HEK293 (cell line): ENCODE results near the gene CNN2.

Experiments
- CTCF ChIA-PET: fragments of 350-600 bp; formaldehyde crosslinking; extraction: SDS; loops from one replicate; lab custom pipeline; 2021; ENCODE audit warnings: antibody characterized with exemption; lab: Yijun Ruan, JAX
- POLR2A ChIA-PET: fragments of 300-600 bp; formaldehyde crosslinking; extraction: SDS; loops from one replicate; lab custom pipeline; 2020; ENCODE audit warnings: antibody characterized with exemption, inconsistent platforms; lab: Yijun Ruan, JAX
- H3K27ac ChIP-seq: fragments of 200-500 bp; sonication (Bioruptor generic); 2 replicates; pipeline ENCODE4 v1.5.1; 2014; ENCODE audit warnings: low read depth, low read length, control low read depth, inconsistent platforms; ENCODE audit errors: extremely low read depth
- H3K36me3 ChIP-seq, 2 experiments: fragments of 200-500 bp in 1 of 2; sonication (Bioruptor generic) in 1 of 2; 1 replicate in 1 of 2; 2 replicates in 1 of 2; pipeline ENCODE4 v1.5.1; 2014 to 2017; ENCODE audit warnings: inconsistent platforms in 2 of 2, low read length in 2 of 2; ENCODE audit not compliant: control insufficient read depth in 2 of 2, insufficient read depth in 1 of 2
- H3K4me1 ChIP-seq: fragments of 200-500 bp; sonication (Bioruptor generic); 2 replicates; pipeline ENCODE4 v1.5.1; 2014; ENCODE audit warnings: mild to moderate bottlenecking, low read length, inconsistent platforms; ENCODE audit not compliant: control insufficient read depth, insufficient read depth
- H3K4me3 ChIP-seq: 2 replicates; pipeline ENCODE4 v1.5.1; 2011; ENCODE audit warnings: low read depth, mild to moderate bottlenecking, control low read depth, low read length, moderate library complexity
- H3K9me3 ChIP-seq: fragments of 200-500 bp; sonication (Bioruptor generic); 2 replicates; pipeline ENCODE4 v1.5.1; 2014; ENCODE audit warnings: low read depth, low read length, inconsistent platforms; ENCODE audit not compliant: control insufficient read depth, insufficient read depth
- AEBP2 ChIP-seq: fragments of 450-650 bp; formaldehyde crosslinking; IDR thresholded peaks from 2 replicates; pipeline ENCODE4 v1.5.1; 2016; ENCODE audit warnings: missing biosample characterization, missing genetic modification characterization, borderline replicate concordance
- BCL11B ChIP-seq: fragments of 450-650 bp; formaldehyde crosslinking; IDR thresholded peaks from 2 replicates; pipeline ENCODE4 v1.5.1; 2016; ENCODE audit warnings: low read depth, missing biosample characterization, missing genetic modification characterization
- GLI2 ChIP-seq: fragments of 450-650 bp; formaldehyde crosslinking; IDR thresholded peaks from 2 replicates; pipeline ENCODE4; 2017; ENCODE audit warnings: missing biosample characterization, missing genetic modification characterization, low read depth, borderline replicate concordance
- GLI4 ChIP-seq: fragments of 450-650 bp; formaldehyde crosslinking; IDR thresholded peaks from 2 replicates; pipeline ENCODE4 v1.5.1; 2016; ENCODE audit warnings: missing biosample characterization, missing genetic modification characterization
- ZNF112 ChIP-seq: fragments of 450-650 bp; formaldehyde crosslinking; IDR thresholded peaks from 2 replicates; pipeline ENCODE4 v1.5.0; 2017; ENCODE audit warnings: missing biosample characterization, missing genetic modification characterization
- ZNF169 ChIP-seq: fragments of 450-650 bp; formaldehyde crosslinking; IDR thresholded peaks from 2 replicates; pipeline ENCODE4 v1.5.1; 2016; ENCODE audit warnings: missing biosample characterization, missing genetic modification characterization
- ZNF23 ChIP-seq: fragments of 450-650 bp; formaldehyde crosslinking; IDR thresholded peaks from 2 replicates; pipeline ENCODE4 v1.5.1; 2016; ENCODE audit warnings: missing biosample characterization, missing genetic modification characterization, borderline replicate concordance
- ZNF24 ChIP-seq: fragments of 450-650 bp; formaldehyde crosslinking; IDR thresholded peaks from 2 replicates; pipeline ENCODE4 v1.5.1; 2016; ENCODE audit warnings: missing biosample characterization, missing genetic modification characterization
- ZNF266 ChIP-seq: fragments of 450-650 bp; formaldehyde crosslinking; IDR thresholded peaks from 2 replicates; pipeline ENCODE4 v1.5.1; 2016; ENCODE audit warnings: missing biosample characterization, missing genetic modification characterization, low read depth
- ZNF274 ChIP-seq, 2 experiments: fragments of 200-500 bp in 1 of 2; fragments of 450-650 bp in 1 of 2; sonication (Bioruptor generic) in 1 of 2; formaldehyde crosslinking in 1 of 2; IDR thresholded peaks; 2 replicates each; pipeline versions ENCODE4 v1.5.1 to v1.6.1; 2014 to 2016; ENCODE audit warnings: borderline replicate concordance in 1 of 2, inconsistent platforms in 1 of 2, low read length in 1 of 2, missing biosample characterization in 1 of 2, missing genetic modification characterization in 1 of 2
- ZNF302 ChIP-seq: fragments of 450-650 bp; formaldehyde crosslinking; IDR thresholded peaks from 2 replicates; pipeline ENCODE4 v1.5.1; 2016; ENCODE audit warnings: missing biosample characterization, missing genetic modification characterization, low read depth
- ZNF335 ChIP-seq: fragments of 450-650 bp; formaldehyde crosslinking; conservative IDR thresholded peaks from 2 replicates; pipeline ENCODE4 v1.5.1; 2016; ENCODE audit warnings: missing biosample characterization, missing genetic modification characterization
- ZNF354C ChIP-seq: fragments of 450-650 bp; formaldehyde crosslinking; IDR thresholded peaks from 2 replicates; pipeline ENCODE4 v1.5.1; 2016; ENCODE audit warnings: missing biosample characterization, missing genetic modification characterization, low read depth, borderline replicate concordance
- ZNF544 ChIP-seq: fragments of 450-650 bp; formaldehyde crosslinking; IDR thresholded peaks from 2 replicates; pipeline ENCODE4 v1.5.0; 2017; ENCODE audit warnings: missing biosample characterization, missing genetic modification characterization
- ZNF654 ChIP-seq: fragments of 450-650 bp; formaldehyde crosslinking; IDR thresholded peaks from 2 replicates; pipeline ENCODE4 v1.5.1; 2016; ENCODE audit warnings: low read depth, missing biosample characterization, missing genetic modification characterization
- ZNF658 ChIP-seq: fragments of 450-650 bp; formaldehyde crosslinking; IDR thresholded peaks from 2 replicates; pipeline ENCODE4; 2016; ENCODE audit warnings: missing biosample characterization, missing genetic modification characterization
- ZNF76 ChIP-seq: fragments of 450-650 bp; formaldehyde crosslinking; IDR thresholded peaks from 2 replicates; pipeline ENCODE4; 2016; ENCODE audit warnings: low read depth, missing biosample characterization, missing genetic modification characterization, borderline replicate concordance
- ZNF830 ChIP-seq: fragments of 450-650 bp; IDR thresholded peaks from 2 replicates; pipeline ENCODE4 v1.5.0; 2018; ENCODE audit warnings: missing biosample characterization, missing genetic modification characterization, low read depth, mild to moderate bottlenecking, moderate library complexity
- ZSCAN30 ChIP-seq: fragments of 450-650 bp; IDR thresholded peaks from 2 replicates; pipeline ENCODE4 v1.5.1; 2018; ENCODE audit warnings: missing biosample characterization, mild to moderate bottlenecking, missing genetic modification characterization, moderate library complexity
- TF ChIP-seq, protein P1 (sequence below): fragments of 450-650 bp; formaldehyde crosslinking; IDR thresholded peaks from 2 replicates; pipeline ENCODE4 v1.5.1; 2016; ENCODE audit warnings: missing biosample characterization, missing genetic modification characterization
- TF ChIP-seq, protein P2 (sequence below): fragments of 450-650 bp; formaldehyde crosslinking; IDR thresholded peaks from 2 replicates; pipeline ENCODE4 v1.5.1; 2016; ENCODE audit warnings: missing biosample characterization, missing genetic modification characterization

The CNN2 gene

DNA sequence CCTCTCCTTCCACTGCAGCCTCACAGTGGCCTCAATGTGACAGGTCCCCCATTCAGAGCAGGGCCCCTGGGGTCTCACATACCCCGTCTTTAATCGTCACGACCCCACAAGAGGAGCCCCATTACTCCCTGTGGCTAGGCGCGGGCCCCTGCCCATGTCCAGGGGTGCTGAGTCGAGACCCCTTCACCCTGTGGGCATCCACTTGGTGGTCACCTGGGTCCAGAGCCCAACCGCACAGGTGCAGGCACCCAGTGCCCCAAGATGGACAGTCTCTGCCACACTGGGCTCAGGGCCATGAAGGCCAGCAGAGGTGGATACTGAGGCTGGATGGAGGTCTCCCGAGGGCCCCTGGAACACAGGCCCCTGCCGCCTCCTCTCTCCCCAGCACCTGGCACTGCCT, 8.5 kb upstream of the CNN2 start:
- peaks cover 7% of the 10 kb centered on the region for H3K4me1 ChIP-seq
- H3K9me3 ChIP-seq, result no peaks in the 10 kb centered on the region
- H3K27ac ChIP-seq, result peak overlapping the region; percentile 54; the same call in 1 of the 2 replicates
- TF ChIP-seq AEBP2 (tag by site-specific recombination) (no peak), ZNF335 (tag by site-specific recombination) (no peak), ZSCAN30 (tag by site-specific recombination) (no peak), ZNF169 (tag by site-specific recombination) (no peak), ZNF266 (tag by site-specific recombination) (no peak), ZNF654 (no peak)
- TF ChIP-seq, protein P1, sequence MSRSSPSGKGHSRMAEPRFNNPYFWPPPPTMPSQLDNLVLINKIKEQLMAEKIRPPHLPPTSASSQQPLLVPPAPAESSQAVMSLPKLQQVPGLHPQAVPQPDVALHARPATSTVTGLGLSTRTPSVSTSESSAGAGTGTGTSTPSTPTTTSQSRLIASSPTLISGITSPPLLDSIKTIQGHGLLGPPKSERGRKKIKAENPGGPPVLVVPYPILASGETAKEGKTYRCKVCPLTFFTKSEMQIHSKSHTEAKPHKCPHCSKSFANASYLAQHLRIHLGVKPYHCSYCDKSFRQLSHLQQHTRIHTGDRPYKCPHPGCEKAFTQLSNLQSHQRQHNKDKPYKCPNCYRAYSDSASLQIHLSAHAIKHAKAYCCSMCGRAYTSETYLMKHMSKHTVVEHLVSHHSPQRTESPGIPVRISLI, result no peak
- TF ChIP-seq, all 188 proteins: peak for 0
- Histone ChIP-seq H3K36me3 (peaks cover 0 to 49% of the 10 kb centered on the region in 2 experiments; a peak in 1 of 3 replicates), H3K4me3 (no peak overlapping the region)
- POLR2A ChIA-PET, result no interaction called here
- CTCF ChIA-PET, result no interaction called here

DNA sequence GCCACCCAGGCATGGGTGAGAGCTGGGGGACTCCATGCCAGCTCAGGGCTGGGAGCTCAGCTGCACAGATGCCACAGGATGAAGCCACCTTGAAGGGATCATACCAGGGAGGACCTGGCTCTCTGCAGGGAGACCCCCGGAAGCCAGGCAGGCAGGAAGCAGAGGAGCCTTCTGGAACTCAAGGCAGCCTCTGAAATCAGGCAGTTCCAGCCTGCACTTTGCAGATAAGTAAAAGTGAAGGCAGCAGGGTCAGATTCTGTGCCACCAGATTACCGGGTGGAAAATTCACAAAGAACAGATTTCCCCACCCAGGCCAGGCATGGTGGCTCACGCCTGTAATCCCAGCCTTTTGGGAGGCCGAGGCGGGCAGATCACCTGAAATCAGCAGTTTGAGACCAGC, 8.0 kb upstream of the CNN2 start:
- no peak overlapping the region; the same call in 1 of the 2 replicates for H3K27ac ChIP-seq
- TF ChIP-seq, protein P1, result no peak
- TF ChIP-seq ZNF544 (tag by site-specific recombination), result no peak
- TF ChIP-seq GLI4, result no peak
- no peak for TF ChIP-seq ZNF76 (tag by site-specific recombination)
- TF ChIP-seq ZNF112 (tag by site-specific recombination), result no peak
- TF ChIP-seq ZNF23, result no peak
- no peak for TF ChIP-seq BCL11B (tag by site-specific recombination)
- no peak for TF ChIP-seq ZNF274 (IDR thresholded peaks at IDR 0.05; ENCODE audit: low read length)
- TF ChIP-seq ZNF274 (tag by site-specific recombination; IDR thresholded peaks at IDR 0.05; ENCODE audit: borderline replicate concordance), result no peak
- no peak for TF ChIP-seq ZNF658 (tag by site-specific recombination)
- TF ChIP-seq GLI2 (tag by site-specific recombination), result no peak
- TF ChIP-seq ZNF24 (tag by site-specific recombination), result no peak
- TF ChIP-seq, protein P2, sequence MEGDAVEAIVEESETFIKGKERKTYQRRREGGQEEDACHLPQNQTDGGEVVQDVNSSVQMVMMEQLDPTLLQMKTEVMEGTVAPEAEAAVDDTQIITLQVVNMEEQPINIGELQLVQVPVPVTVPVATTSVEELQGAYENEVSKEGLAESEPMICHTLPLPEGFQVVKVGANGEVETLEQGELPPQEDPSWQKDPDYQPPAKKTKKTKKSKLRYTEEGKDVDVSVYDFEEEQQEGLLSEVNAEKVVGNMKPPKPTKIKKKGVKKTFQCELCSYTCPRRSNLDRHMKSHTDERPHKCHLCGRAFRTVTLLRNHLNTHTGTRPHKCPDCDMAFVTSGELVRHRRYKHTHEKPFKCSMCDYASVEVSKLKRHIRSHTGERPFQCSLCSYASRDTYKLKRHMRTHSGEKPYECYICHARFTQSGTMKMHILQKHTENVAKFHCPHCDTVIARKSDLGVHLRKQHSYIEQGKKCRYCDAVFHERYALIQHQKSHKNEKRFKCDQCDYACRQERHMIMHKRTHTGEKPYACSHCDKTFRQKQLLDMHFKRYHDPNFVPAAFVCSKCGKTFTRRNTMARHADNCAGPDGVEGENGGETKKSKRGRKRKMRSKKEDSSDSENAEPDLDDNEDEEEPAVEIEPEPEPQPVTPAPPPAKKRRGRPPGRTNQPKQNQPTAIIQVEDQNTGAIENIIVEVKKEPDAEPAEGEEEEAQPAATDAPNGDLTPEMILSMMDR (tag by site-specific recombination), result no peak
- TF ChIP-seq ZNF830, result no peak
- TF ChIP-seq ZNF354C (tag by site-specific recombination), result no peak
- no peak for TF ChIP-seq ZNF302
- CTCF ChIA-PET, result interaction anchor here (0.7 kb wide), 1 partner anchor 110 kb away, joined by 3 read pairs; no protein-coding TSS in a partner anchor
- POLR2A ChIA-PET, result interaction anchor here (1.1 kb wide), 1 partner anchor 86 kb away, joined by 4 read pairs; no protein-coding TSS in a partner anchor
- peaks cover 0 to 44% of the 10 kb centered on the region in 2 experiments; a peak in 1 of 3 replicates for H3K36me3 ChIP-seq
- no peaks in the 10 kb centered on the region for H3K9me3 ChIP-seq
- H3K4me1 ChIP-seq, result peaks cover 7% of the 10 kb centered on the region
- no peak overlapping the region for H3K4me3 ChIP-seq
